HL-60 (cell line): ENCODE data around the gene KRTAP10-1.

Experiments
- GABPA ChIP-seq: IDR thresholded peaks from 2 replicates; pipeline ENCODE4 v1.6.1; 2012; ENCODE audit warnings: low read depth
- POLR2AphosphoS5 ChIP-seq: IDR thresholded peaks from 2 replicates; pipeline ENCODE4 v1.6.1; 2012; ENCODE audit warnings: low read depth
- REST ChIP-seq: IDR thresholded peaks from 2 replicates; pipeline ENCODE4 v1.6.1; 2012; ENCODE audit warnings: low read depth; ENCODE audit not compliant: insufficient replicate concordance
- TF ChIP-seq, protein P1 (sequence below): IDR thresholded peaks from one replicate; pipeline ENCODE4 v1.5.1; 2011; ENCODE audit warnings: low read length, control low read depth, inconsistent platforms; ENCODE audit not compliant: insufficient read depth

DNA sequence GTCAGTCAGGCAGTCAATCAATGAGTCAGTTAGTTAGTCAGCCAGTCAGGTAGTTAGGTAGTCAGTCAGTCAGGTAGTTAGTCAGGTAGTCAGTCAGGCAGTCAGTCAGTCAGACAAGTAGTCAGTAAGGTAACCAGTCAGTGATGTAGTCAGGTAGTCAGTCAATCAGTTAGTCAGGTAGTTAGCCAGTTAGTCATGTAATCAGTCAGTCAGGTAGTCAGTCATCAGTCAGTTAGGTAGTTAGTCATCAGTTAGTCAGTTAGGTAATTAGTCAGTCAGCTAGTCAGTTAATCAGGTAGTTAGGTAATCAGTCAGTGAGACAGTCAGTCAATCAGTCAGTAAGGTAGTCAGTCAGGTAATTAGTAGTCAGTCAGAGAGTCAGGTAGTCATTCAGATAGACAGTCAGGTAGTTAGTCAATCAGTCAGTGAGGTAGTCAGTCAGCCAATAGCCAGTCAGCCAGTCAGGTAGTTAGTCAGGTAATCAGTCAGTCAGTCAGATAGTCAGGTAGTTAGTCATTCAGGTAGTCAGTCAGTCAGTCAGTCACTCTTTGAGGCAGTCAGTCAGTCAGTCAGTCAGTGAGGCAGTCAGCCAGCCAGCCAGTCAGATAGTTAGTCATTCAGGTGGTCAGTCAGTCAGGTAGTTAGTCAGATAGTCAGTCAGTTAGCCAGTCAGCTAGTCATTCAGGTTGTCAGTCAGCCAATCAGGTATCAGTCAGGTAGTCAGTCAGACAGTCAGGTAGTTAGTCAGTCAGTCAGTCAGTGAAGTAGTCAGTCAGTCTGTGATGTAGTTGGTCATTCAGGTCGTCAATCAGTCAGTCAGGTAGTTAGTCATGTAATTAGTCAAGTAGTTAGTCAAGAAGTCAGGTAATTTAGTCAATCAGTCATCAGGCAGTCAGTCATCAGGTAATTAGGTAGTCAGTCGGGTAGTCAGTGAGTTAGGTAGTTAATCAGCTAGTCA, 15.3 kb downstream of the KRTAP10-1 start:
- TF ChIP-seq POLR2AphosphoS5 (no peak), REST (no peak), GABPA (no peak)
- TF ChIP-seq, protein P1, sequence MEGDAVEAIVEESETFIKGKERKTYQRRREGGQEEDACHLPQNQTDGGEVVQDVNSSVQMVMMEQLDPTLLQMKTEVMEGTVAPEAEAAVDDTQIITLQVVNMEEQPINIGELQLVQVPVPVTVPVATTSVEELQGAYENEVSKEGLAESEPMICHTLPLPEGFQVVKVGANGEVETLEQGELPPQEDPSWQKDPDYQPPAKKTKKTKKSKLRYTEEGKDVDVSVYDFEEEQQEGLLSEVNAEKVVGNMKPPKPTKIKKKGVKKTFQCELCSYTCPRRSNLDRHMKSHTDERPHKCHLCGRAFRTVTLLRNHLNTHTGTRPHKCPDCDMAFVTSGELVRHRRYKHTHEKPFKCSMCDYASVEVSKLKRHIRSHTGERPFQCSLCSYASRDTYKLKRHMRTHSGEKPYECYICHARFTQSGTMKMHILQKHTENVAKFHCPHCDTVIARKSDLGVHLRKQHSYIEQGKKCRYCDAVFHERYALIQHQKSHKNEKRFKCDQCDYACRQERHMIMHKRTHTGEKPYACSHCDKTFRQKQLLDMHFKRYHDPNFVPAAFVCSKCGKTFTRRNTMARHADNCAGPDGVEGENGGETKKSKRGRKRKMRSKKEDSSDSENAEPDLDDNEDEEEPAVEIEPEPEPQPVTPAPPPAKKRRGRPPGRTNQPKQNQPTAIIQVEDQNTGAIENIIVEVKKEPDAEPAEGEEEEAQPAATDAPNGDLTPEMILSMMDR, result no peak
